Spleen (tissue), 7 donors: ENCODE data around the gene FBLL1.

Source experiments
- POLR2A ChIP-seq, 3 donors: fragments of 450-650 bp; IDR thresholded peaks; one replicate each; pipeline ENCODE4 v1.5.1; 2017; ENCODE audit warnings: antibody characterized with exemption in 3 of 3, mild to moderate bottlenecking in 1 of 3
- POLR2AphosphoS5 ChIP-seq, 3 donors: sonication (generic); formaldehyde crosslinking; IDR thresholded peaks; one replicate each; pipeline ENCODE4 v1.5.1; 2017; ENCODE audit warnings: antibody characterized with exemption in 3 of 3
- TF ChIP-seq, protein P1 (sequence below), 11 experiments: fragments of 200-600 bp in 7 of 11; fragments of 450-650 bp in 4 of 11; sonication (generic) in 4 of 11; IDR thresholded peaks in 8 of 11; conservative IDR thresholded peaks in 3 of 11; 1 replicate in 7 of 11; 2 replicates in 4 of 11; pipeline versions ENCODE4 v1.4.0 to v1.8.0; 2016 to 2021; ENCODE audit warnings: antibody characterized with exemption in 11 of 11, inconsistent platforms in 4 of 11, mild to moderate bottlenecking in 1 of 11
- donor health status: DM: no; HTN: no; CAD: no; lungs with moderate emphysema.
- donor health status: DM: no; HTN: no; CAD: no.
- donor health status: DM: no; HTN: no; CAD: no.

DNA sequence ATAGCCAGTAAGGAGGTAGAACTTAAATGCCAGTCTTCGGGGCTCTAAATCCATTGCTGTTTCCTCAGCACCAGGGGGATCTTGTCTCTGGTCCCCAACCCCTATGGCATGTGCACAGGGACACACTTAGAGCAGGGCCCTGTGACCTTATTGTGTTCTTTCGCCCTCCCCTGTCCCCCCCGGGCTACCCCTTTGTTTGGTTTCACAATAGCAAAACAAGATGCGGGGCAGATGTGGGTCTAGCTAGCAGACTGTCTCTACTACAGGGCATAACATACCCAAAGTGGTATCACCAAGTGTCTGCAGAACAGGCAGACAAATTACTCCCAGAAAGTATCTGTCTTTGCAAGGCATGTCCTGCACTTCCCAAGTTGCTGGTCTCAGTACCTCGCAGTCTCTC is 2.1 kb downstream of the FBLL1 start:
- TF ChIP-seq POLR2A (IDR thresholded peaks at IDR 0.05), result no peak
- TF ChIP-seq, protein P1, sequence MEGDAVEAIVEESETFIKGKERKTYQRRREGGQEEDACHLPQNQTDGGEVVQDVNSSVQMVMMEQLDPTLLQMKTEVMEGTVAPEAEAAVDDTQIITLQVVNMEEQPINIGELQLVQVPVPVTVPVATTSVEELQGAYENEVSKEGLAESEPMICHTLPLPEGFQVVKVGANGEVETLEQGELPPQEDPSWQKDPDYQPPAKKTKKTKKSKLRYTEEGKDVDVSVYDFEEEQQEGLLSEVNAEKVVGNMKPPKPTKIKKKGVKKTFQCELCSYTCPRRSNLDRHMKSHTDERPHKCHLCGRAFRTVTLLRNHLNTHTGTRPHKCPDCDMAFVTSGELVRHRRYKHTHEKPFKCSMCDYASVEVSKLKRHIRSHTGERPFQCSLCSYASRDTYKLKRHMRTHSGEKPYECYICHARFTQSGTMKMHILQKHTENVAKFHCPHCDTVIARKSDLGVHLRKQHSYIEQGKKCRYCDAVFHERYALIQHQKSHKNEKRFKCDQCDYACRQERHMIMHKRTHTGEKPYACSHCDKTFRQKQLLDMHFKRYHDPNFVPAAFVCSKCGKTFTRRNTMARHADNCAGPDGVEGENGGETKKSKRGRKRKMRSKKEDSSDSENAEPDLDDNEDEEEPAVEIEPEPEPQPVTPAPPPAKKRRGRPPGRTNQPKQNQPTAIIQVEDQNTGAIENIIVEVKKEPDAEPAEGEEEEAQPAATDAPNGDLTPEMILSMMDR (IDR thresholded peaks at IDR 0.05 in 8 of 11, conservative IDR thresholded peaks at IDR 0.05 in 3 of 11), result no peak
- no peak for TF ChIP-seq POLR2AphosphoS5 (IDR thresholded peaks at IDR 0.05)
